ENCODE results near the gene ZFYVE28.

The ZFYVE28 gene

GRCh38 chr4:2378401-2378800, 40.0 kb downstream of the ZFYVE28 start:
- TF ChIP-seq FOXP2 (optimal IDR thresholded peaks at IDR 0.05; ENCODE audit: borderline replicate concordance, extremely low read depth, extremely low read length, insufficient read depth) (no peak), REST (IDR thresholded peaks at IDR 0.05; ENCODE audit: insufficient read depth in 1 of 2, low read depth in 2 of 2, low read length in 2 of 2) (no peak), POLR2AphosphoS5 (IDR thresholded peaks at IDR 0.05; ENCODE audit: low read depth, low read length) (no peak), TAF1 (IDR thresholded peaks at IDR 0.05; ENCODE audit: borderline replicate concordance, insufficient read depth, low read length) (no peak), SIN3A (IDR thresholded peaks at IDR 0.05; ENCODE audit: borderline replicate concordance, insufficient read depth, low read length) (no peak)

GRCh38 chr4:2377241-2377640, 41.2 kb downstream of the ZFYVE28 start:
- TF ChIP-seq FOXP2 (optimal IDR thresholded peaks at IDR 0.05; ENCODE audit: borderline replicate concordance, extremely low read depth, extremely low read length, insufficient read depth) = no peak
- TF ChIP-seq REST (IDR thresholded peaks at IDR 0.05; ENCODE audit: insufficient read depth in 1 of 2, low read depth in 2 of 2, low read length in 2 of 2) = no peak
- no peak for TF ChIP-seq TAF1 (IDR thresholded peaks at IDR 0.05; ENCODE audit: borderline replicate concordance, insufficient read depth, low read length)
- TF ChIP-seq SIN3A (IDR thresholded peaks at IDR 0.05; ENCODE audit: borderline replicate concordance, insufficient read depth, low read length) = no peak
- TF ChIP-seq POLR2AphosphoS5 (IDR thresholded peaks at IDR 0.05; ENCODE audit: low read depth, low read length) = no peak

GRCh38 chr4:2375427-2375826, 43.0 kb downstream of the ZFYVE28 start:
- TF ChIP-seq TAF1 (IDR thresholded peaks at IDR 0.05; ENCODE audit: borderline replicate concordance, insufficient read depth, low read length) (no peak), REST (IDR thresholded peaks at IDR 0.05; ENCODE audit: insufficient read depth in 1 of 2, low read depth in 2 of 2, low read length in 2 of 2) (no peak), SIN3A (IDR thresholded peaks at IDR 0.05; ENCODE audit: borderline replicate concordance, insufficient read depth, low read length) (no peak), POLR2AphosphoS5 (IDR thresholded peaks at IDR 0.05; ENCODE audit: low read depth, low read length) (no peak), FOXP2 (optimal IDR thresholded peaks at IDR 0.05; ENCODE audit: borderline replicate concordance, extremely low read depth, extremely low read length, insufficient read depth) (no peak)

GRCh38 chr4:2373532-2373931, 44.9 kb downstream of the ZFYVE28 start:
- TF ChIP-seq FOXP2 (optimal IDR thresholded peaks at IDR 0.05; ENCODE audit: borderline replicate concordance, extremely low read depth, extremely low read length, insufficient read depth) (no peak), REST (IDR thresholded peaks at IDR 0.05; ENCODE audit: insufficient read depth in 1 of 2, low read depth in 2 of 2, low read length in 2 of 2) (no peak)

GRCh38 chr4:2372488-2373030, 45.9 kb downstream of the ZFYVE28 start:
- no peak for TF ChIP-seq POLR2AphosphoS5 (IDR thresholded peaks at IDR 0.05; ENCODE audit: low read depth, low read length)
- TF ChIP-seq REST (IDR thresholded peaks at IDR 0.05; ENCODE audit: insufficient read depth in 1 of 2, low read depth in 2 of 2, low read length in 2 of 2) = no peak
- no peak for TF ChIP-seq FOXP2 (optimal IDR thresholded peaks at IDR 0.05; ENCODE audit: borderline replicate concordance, extremely low read depth, extremely low read length, insufficient read depth)
- TF ChIP-seq SIN3A (IDR thresholded peaks at IDR 0.05; ENCODE audit: borderline replicate concordance, insufficient read depth, low read length) = no peak
- no peak for TF ChIP-seq TAF1 (IDR thresholded peaks at IDR 0.05; ENCODE audit: borderline replicate concordance, insufficient read depth, low read length)
